Myocyte (in vitro differentiated cells): Measurements from ENCODE around the gene SDK1. TPM values are rescaled to one million over a fixed set of nuclear protein-coding genes. Genes with fewer than 3 reads are reported as not detected.
"Not testable (repeated sequence)": the region's sequence is repeated elsewhere in the genome, so short reads cannot be mapped to it uniquely, and the experiment has no call there.

Experiments used
- DNase-seq: peaks from one replicate; pipeline ENCODE4 v3.0.0-alpha.2; 2012; ENCODE audit warnings: low read depth
- total RNA-seq: library from RNA; depleted of rRNA; stranded (reverse); fragments of >200 nt; gene quantifications from 2 replicates; pipeline ENCODE4 v1.2.3, GENCODE V29; 2014

SDK1 gene
- total RNA-seq, 1 donor from 2014 or later, result 2.8 TPM

DNA sequence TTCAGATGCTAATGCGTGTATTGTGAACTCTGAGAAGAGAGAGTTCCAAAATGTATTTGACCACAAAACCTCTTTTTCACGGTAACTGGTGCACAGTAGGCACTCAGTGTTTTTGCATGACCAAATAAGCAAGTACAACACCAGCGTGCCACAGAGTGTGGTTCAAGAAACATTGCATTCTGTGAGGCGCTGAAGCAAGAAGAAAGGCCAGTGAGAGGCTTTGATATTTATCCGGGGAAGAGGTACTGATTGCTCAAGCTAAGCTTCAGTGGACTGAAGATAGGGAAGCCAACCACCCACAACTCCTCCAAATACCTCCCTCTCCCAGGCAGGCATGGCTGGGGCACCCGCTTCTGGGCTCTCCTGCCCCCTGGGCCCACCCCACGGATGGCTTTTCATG lies 611.2 kb downstream of the SDK1 start:
- no peak for DNase-seq

DNA sequence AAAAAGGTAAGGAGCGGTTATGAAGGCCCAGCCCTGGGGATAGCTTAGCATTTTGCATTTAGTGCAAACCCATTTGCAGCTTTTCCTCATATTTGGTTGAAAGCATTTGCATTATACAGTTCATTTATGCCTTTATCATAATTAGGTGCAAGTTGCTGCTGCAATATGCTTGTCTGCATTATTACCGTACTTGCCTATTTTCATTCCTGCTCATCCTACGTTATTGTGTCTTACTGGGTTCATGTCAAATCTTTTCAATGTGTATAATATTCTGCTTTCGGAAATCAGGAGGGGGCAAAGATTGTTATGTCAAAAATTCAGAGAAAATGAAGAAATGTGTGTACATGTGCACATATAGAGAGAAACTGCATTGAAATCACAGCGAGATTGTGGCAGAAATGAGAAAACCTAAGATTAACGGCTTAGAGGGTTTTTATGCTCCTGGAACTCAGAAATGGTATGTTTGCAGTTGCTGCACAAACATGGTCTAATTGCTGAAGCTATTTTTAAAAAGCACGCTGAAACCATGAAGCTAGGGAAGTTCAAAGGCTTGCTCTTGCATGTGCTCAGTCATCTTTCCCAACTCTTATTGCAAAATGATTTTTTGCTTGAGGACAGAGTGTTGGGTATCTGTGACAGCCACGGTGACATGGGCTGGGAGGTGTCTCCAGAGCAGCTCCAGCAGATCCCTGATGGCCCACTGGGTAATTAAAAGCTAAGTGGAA lies 613.2 kb downstream of the SDK1 start:
- DNase-seq, result no peak

DNA sequence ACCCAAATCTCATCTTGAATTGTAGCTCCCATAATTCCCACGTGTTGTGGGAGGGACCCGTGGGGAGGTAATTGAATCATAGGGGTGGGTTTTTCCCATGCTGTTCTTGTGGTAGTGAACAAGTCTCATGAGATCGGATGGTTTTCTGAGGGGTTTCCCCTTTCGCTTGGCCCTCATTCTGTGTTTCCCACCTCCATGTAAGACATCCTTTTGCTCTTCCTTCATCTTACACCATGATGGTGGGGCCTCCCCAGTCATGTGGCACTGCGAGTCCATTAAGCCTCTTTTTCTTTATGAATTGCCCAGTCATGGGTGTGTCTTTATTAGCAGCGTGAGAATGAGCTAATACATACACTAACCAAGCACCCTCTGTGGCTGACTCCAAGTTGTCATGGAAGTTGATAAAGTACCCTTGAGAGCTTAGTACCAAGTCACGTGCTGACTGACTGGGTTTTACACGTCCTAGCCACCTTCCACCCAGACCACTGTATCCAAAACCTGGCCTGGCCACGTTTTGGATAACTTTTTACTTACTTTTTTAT lies 614.4 kb downstream of the SDK1 start:
- no peak for DNase-seq

DNA sequence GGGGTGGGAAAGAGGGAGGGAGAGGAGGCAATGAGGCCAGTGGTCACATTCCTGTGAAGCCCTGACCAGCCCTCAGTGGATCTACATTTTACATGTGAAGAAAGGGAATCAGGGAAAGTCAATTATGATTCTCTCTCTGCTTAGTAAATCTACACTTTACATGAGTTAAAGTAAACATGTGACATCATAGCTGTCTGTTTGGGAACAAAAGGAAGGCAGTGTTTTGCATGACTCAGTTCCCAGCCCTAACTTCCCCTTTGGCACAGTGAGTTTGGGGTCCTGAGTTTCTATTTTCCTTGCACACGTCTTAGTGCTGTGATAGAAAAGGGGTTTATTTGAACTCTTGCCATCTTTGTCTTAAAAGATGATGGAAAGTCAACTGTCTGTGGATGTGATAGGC lies 615.1 kb downstream of the SDK1 start:
- DNase-seq, result no peak

DNA sequence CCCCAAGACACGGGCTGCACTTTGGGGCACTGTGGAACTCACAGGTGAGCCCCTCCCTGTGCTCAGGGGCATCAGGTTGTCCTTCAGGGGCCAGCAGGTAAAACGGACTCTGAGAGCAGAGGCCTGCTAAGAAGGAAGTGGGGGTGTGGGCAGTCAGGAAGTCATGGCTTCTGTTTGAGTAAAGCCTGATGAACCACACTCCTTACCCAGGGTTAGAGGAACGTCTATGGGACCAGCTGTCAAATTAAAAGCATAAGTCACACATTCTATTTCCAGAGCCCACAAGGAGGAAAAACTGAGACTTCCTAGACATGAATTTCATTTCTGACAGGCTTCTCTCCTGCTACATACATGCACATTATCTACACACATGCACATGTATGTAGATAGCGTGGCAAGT lies 616.4 kb downstream of the SDK1 start:
- DNase-seq, result peak; percentile 63

DNA sequence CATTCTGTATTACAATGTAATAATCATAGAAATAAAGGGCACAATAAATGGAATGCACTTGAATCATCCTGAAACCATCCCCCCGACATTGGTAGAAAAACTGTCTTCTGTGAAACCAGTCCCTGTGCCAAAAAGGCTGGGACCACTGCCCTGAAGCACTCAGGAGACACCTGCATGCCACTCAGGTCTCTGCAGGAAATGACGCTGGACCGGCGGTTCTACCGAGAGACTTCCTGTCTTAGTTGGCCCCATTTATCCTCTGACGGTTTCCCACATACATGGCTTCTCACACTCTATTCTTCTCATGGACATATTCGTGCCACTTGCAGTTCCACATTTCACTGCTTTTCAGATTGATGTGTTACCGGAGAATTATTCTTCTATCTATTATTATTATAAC lies 617.5 kb downstream of the SDK1 start:
- no peak for DNase-seq

DNA sequence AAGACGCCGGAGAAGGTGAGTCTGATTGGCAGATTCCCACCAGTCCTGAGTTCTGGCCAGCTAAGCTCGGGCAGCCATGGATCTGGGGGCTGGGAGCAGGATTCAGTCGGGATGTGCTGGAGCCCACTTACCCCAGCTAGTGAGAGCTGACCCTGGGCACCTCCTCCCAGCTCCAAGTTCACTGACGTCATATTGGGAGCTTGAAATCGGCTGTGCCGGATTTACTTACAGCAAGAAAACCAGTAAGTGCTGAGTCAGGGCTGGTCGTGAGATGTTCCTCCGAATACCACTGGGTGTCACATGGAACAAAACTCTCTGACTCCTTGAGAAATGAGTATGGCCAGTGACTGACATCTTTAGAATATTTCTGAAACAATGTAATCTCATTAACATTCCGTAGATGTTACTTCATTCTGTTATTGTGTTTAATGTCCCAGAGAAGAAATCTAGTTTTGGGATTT lies 621.2 kb downstream of the SDK1 start:
- DNase-seq, result peak; percentile 97

DNA sequence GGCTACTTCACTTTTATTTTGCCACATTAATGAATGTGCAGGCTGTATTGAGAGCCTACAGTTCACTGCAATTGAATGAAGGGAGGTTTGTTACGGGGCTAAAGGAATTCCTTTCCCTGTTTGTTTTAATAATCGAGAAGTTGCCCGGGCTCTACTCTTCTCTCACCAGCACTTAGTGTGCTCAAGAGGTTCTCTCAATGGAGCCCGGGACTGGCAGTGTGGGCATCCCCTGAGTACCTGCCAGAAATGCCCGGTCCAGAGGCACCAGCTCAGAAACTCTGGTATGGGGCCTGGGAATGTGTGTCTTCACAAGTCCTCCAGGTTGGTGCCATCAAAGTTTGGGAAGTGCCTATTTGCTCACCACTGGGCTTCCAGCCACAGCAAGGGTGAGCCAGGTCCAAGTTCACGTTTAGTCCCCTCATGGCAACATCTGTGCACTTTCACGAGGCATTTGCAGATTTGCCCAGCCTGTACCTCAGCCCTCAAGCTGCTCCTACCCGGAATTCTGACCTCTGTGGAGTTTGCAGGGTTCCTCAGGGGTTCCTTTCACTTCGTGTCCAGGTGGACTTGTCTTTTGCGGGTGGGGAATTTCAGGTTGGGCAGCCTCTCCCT lies 622.4 kb downstream of the SDK1 start:
- DNase-seq, result no peak

DNA sequence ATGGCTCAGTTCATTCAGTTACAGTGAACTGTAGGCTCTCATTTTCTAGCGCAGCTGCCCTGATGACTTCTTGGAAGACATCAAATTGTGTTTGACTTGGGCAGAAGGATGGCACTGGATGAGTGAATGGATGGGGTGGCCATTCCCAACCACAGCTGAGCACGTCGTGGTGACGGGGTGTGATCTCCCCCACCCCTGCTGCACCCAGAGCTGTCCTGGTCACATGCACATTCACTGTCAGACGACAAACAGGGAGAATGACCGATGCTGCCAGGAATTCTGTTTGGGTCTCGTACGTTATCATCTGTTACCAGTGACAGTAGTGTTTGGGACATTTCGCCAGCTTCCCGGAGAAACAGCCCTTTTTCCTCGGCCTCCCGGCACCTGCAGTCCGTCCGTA lies 623.2 kb downstream of the SDK1 start:
- DNase-seq, result peak; percentile 92

DNA sequence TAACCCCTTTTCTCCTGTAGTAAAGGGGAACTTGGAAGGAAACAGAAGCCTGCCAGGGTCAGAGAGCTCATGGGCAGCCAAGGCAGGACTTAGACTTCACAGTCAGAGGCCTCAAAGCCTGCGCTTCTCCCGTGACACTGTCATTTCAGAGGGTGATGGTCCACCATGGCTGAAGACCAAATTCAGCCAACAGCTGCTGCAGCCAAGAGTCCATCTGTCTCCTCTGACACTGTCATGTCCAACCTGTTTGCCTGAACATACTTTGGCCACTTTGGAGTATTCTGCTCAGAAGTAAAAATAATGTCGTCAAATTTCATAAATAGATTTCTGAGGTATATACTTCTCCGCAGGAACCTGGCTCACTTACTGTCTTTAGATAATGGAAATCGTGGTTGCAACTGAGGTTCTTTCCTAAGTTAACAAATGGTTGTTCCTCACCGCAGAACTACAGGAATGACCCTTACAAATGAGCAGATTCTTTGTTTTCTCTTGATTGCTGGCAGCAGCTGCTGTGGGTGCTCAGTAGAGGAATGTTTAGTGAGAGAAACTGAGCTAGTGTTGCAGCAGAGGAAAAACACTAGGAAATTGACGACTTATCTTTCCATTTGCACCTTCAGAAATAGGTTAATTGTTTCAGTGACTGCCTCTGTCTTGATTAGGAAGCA lies 626.5 kb downstream of the SDK1 start:
- peak; percentile 99 for DNase-seq

DNA sequence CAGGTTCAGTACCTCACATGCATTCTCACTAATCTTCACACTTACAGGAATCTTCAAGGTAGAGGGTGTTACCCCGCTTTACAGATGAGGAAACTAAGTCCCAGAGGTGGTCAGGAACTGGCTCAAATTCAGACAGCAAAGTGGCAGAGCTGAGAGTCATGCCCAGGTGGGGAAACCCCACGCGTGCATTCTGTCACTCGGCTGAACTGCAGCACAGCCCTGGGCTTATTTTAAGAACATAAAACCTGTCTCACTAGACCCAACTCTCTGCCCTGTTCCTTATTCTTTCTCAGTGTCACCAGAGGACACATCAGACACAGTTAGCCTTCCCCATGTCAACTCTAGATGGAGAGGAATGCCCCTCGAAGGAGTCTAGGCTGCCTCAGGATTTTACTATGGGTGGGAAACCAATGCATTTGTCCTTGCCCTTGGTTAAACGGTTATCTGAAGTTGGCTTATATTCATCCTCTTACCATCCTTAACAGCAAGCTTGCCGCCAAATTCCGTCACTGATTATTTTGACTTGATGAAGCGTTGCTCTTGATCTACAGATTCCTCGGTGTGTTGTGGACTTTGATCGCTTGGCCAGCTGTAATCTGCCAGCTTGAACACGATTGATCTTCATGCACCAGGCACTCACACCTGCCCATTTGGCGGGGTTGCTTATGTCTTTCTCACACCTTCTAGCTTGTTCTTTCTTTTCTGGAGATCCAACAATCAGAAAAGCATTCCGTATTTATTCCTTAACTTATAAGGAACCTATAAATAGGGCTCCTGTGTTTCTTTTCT lies 627.9 kb downstream of the SDK1 start:
- DNase-seq, result peak; percentile 43

DNA sequence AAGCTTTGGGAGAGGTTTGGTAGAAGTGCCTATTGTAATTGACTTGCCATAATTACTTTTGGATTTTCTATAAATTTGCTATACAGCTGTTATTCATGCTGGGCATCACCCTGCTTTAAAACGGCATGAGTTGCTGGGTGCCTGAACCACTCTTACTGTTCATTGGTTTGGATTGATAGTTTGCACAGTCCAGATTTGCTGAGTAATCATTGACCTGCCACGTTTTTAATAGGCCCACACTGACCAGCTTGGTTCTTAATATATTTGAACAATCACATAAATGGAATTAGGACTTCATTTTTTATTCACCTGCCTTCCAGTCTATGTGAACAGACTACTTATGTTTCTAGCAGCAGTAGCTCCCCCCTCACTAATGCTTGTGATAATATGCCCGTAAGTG lies 630.8 kb downstream of the SDK1 start:
- DNase-seq, result no peak

DNA sequence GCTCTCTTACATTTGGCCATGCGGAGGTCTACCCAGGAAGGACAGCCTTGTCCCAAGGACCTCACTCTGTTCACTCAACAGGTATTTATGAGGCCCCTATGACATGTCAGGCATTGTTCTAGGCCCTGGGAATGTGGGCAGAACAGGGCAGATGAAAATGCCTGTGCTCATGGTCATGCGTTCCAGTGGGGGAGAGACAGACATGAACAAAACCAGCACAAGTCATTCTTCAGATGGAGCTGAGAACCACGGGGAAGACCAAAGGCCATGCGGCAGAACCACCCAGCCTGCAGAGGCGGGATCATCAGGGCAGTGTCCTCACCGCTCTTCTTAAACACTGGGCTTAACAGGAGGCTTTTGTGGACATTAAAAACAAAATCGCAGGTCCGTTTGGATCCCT lies 636.1 kb downstream of the SDK1 start:
- no peak for DNase-seq

DNA sequence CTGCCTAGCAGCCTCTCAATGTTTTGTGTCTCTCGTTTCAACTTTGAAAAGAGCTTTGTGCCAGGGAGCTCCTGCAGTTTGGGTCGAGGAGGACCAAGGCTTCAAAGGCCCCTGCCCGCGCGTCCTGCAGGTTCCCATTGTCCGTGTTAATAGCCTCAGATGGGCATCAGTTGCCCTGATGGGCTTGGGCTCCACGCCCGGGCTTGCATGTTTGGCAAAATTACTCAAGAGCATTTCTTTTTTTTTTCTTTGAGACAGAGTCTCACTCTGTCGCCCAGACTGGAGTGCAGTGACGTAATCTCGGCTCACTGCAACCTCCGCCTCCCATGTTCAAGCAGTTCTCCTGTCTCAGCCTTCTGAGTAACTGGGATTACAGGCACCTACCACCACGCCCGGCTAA lies 636.6 kb downstream of the SDK1 start:
- no peak for DNase-seq

DNA sequence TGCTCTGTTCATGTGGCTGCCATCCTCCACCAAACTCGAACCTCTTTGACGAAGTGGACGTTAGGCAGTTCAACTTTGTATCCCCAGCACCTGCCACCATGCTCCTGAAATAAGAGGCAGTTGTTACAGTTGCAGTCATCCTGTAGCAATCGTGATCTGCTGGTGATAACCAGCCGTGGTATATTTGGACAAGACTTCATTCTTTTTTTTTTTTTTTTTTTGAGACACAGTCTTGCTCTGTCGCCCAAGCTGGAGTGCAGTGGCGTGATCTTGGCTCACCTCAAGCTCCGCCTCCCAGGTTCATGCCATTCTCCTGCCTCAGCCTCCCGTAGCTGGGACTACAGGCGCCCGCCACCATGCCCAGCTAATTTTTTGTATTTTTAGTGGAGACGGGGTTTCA lies 640.7 kb downstream of the SDK1 start:
- DNase-seq, result not testable (repeated sequence)

DNA sequence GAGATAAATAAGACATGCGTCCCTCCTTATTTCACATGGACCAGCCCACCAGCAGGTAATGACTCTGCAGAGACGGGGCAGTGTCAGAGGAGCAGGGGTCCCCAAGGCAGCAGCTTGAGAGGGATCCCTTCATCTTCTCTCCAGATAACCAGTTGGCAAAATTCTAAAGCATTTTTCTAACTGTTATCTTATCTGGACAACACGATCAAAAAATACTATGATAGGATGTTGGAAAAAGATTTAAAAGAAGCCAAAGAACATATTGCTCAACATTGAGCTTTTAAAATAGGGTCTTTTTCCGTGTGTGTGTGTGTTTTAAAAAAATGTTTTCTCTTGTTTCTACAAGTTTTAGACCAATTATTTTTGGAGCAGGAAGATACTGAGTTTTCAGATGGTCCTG lies 641.2 kb downstream of the SDK1 start:
- no peak for DNase-seq

DNA sequence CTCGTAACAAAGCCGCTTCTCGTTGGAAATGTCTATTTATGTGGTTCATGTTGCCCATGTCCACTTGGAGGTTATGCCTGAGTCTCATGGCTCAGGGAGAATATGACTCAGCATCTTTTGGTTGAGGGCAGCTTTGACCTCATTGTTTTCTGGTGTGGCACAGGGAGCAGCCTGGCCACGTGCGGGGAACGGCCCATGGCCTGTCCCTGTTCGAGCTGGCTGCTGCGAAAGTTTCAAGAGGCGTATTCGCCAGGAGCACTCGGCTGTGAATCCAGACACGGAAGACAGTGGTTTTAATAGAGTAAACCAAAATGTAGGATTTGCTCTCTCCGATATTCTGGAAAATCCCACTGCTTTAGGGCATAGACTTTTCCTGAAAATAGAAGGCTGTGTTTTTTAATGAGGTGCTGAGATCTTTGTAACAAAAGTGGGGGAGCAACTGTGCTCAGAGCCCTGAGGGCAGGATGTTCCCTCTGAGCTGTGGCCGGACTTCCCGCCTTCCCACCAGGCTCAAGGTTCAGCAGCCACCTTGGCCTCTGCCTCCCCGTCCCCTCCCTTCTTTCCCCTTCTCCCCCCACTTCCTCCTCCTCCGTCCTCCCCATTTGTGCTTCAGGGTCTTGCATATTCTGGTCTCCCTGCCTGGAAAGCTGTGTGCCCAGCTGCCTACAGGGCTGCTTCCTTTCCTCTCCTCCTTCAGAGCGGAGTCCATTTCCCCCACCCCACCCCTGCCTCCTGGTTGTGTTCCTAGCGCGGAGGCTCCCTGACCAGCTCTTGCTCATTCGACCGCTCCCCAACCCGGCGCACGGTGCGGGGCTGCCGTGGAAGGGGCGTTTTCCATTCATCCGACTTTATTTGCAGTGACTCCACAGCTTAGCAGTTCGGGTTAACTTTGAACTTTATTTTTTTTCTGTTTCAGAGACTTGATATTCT lies 642.0 kb downstream of the SDK1 start:
- DNase-seq, result peak; percentile 78

DNA sequence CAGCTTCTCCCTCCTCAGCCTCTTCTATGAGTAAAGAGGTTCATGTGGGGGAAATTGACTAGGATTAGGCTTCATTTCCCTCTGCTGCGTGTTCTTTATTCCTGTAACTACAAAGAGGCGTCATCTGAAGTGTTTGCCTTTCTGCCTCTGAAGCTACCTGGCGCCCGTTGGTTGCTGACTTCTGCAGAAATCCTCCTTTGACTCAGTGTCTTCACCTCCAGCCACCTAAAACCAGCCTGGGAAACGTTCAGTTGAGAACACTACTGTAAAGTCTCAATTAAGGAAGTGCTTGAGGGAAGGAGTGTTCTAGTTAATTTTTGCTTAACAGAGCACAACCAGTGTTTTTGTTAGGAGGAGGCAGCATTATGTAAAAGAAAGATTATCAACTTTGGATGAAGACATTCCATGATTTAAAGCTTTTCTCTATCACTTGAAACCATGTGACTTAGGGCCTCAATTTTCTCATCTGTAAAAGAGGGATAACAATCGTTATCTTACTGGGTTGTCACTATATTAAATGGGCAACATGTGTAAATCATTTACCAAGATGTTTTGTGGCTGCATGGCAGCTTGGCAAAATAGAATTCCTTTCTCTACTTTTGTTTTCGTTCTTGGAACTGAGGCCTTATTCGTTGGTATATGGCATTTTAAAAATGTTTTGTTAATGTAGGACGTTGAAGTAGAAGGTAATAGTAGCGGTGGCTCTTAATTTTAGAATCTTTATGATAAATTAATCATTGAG lies 642.9 kb downstream of the SDK1 start:
- DNase-seq, result no peak

DNA sequence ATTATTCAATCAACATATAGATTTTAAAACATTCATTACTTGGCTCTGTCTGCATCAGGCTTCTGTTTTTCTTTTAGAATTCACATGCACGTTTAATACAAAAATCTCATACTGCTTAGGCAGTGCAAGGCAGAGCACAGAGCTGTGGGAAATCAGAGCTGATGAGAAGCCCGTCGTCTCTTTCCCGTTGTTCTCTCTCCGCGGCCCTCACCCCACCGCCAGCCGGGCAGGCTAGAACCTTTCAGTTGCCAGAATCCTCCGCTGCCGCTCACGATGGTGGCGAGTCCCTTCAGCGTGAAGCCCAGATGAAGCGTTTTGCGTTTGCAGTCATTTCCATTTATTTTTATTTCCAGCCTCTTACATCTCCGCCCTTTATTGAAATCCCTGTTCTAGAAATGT lies 648.2 kb downstream of the SDK1 start:
- no peak for DNase-seq

DNA sequence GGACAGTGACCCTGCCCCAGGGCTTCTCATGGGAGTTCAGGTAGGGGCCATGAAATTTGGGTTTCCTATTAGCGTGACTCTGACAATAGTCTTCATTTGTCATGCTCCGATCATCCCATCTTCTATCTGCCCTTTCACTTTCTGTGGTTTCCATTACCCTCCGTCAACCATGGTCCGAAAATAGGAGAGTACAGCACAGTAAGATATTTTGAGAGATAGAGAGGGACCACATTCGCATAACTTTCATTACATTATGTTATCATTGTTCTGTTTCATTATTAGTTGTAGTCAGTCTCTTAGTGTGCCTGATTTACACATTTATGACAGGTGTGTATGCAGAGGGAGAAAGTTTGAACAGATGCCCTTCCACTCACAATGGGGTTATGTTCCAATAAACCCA lies 649.2 kb downstream of the SDK1 start:
- peak; percentile 68 for DNase-seq
